AG09309 (cell line): ENCODE measurements around the gene SLC39A11.

ENCODE experiments used
- DNase-seq: peaks from one replicate; pipeline ENCODE4 v3.0.0-alpha.2; 2010; ENCODE audit warnings: low read depth
- H3K4me3 ChIP-seq: 2 replicates; pipeline ENCODE4 v1.5.1; 2011; ENCODE audit warnings: mild to moderate bottlenecking, low read depth, low read length, moderate library complexity; ENCODE audit not compliant: control insufficient read depth
- CTCF ChIP-seq: IDR thresholded peaks from 2 replicates; pipeline ENCODE4 v1.5.1; 2011; ENCODE audit warnings: mild to moderate bottlenecking, low read depth, low read length, inconsistent platforms; ENCODE audit not compliant: insufficient read depth, control insufficient read depth; ENCODE audit errors: missing control alignments

Gene SLC39A11

GRCh38 chr17:72802726-72803125 lies 289.8 kb downstream of the SLC39A11 start:
- no peak overlapping the region for H3K4me3 ChIP-seq
- no peak for DNase-seq
- TF ChIP-seq CTCF: no peak

- DNase-seq: no peak
- H3K4me3 ChIP-seq: no peak overlapping the region
- TF ChIP-seq CTCF: no peak
These were observed 295.3 kb downstream of the SLC39A11 start for GRCh38 chr17:72797142-72797541.

GRCh38 chr17:72795941-72796340 lies 296.5 kb downstream of the SLC39A11 start:
- no peak overlapping the region for H3K4me3 ChIP-seq
- no peak for TF ChIP-seq CTCF
- DNase-seq: no peak

- DNase-seq: no peak
- no peak for TF ChIP-seq CTCF
- H3K4me3 ChIP-seq: no peak overlapping the region
These were observed 298.3 kb downstream of the SLC39A11 start for GRCh38 chr17:72794152-72794551.

- no peak overlapping the region for H3K4me3 ChIP-seq
- TF ChIP-seq CTCF: no peak
- no peak for DNase-seq
These were observed 299.7 kb downstream of the SLC39A11 start for GRCh38 chr17:72792771-72793170.

GRCh38 chr17:72790190-72790589 lies 302.3 kb downstream of the SLC39A11 start:
- no peak overlapping the region for H3K4me3 ChIP-seq
- DNase-seq: no peak
- no peak for TF ChIP-seq CTCF

- TF ChIP-seq CTCF: no peak
- DNase-seq: no peak
- H3K4me3 ChIP-seq: no peak overlapping the region
These were observed 302.8 kb downstream of the SLC39A11 start for GRCh38 chr17:72789711-72790110.
